NCI-H2029 (cell line): ENCODE results near the gene KRTAP3-1.
"Not testable (repeated sequence)": the region's sequence is repeated elsewhere in the genome, so short reads cannot be mapped to it uniquely, and the experiment has no call there.

Experiments used
- DNase-seq: peaks from one replicate; lab custom pipeline; 2025; lab: John Stamatoyannopoulos, UW

KRTAP3-1 gene

DNA sequence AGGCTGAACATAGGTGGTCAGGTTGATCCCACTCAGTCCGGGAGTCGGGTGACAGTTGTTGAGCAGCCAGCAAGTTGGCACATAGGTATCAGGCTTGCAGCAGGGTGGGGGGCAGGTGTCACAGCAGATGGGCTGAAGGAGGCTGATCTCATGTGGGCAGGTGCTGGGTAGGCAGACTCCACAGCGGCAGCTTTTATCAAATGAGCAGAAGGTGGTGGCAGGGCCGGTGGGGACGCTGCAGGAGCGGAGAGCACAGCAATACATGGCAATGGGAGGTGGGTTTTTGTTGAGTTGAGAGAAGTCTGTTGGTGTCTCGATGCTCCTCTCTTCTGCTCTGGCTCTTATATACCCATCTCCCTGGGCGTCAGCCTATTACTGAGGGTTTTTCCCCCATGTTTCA lies at the start of gene KRTAP3-1:
Gene KRTAP3-1, minus strand, starts transcription at position 318 of the 400 bp plus-strand sequence. Its CDS starts 54 bp downstream, at position 264.
- DNase-seq = peak; percentile 85

DNA sequence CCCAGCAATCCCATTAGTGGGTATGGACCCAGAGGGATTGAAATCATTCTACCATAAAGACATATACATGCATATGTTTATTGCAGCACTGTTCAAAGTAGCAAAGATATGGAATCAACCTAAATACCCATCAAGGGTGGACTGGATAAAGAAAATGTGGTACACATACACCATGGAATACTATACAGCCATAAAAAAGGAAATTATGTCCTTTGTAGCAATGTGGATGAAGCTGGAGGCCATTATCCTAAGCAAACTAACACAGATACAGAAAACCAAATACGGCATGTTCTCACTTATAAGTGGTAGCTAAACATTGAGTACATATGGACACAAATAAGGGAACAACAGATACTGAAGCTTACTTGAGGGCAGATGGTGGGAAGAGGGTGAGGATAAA lies 48.6 kb upstream of the KRTAP3-1 start:
- DNase-seq = no peak

DNA sequence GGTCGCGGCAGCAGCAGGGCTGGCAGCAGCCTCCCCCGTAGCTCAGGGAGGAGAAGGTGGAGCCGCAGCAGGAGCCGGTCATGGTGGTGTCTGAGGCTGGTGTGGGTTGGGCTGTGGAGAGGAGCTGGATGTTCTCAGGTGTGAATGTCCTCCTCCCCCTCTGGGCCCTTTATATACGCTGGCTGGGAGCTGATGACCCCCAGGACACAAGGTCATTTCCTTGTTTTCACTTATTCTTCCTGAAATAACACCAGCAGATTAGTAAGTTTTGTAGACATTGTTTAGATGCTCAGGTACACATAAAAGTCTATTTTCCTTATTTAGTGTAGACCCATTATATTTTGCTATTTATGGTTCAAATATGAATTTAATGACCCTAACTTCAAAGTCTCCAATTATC lies 46.2 kb upstream of the KRTAP3-1 start, which contains the start of gene KRTAP2-2:
Gene KRTAP2-2, minus strand, starts transcription at position 101 of the 400 bp plus-strand sequence. Its CDS starts 19 bp downstream, at position 82.
- DNase-seq = not testable (repeated sequence)

DNA sequence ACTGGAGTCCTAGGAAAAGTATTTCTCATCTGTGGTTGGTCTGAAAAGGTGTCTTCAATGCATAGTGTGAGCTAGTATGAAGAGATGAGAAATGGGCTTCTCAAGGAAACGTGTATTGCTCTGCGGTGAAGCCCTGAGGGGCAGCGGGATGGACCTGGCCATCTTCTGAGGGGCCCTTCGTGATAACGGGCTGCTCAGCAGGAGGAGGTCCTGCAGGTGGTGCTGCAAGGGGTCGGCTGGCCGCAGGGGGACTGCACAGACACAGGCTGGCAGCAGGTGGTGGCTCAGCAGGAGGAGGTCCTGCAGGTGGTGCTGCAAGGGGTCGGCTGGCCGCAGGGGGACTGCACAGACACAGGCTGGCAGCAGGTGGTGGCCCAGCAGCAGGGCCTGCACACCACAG lies 45.6 kb upstream of the KRTAP3-1 start:
- DNase-seq = not testable (repeated sequence)

DNA sequence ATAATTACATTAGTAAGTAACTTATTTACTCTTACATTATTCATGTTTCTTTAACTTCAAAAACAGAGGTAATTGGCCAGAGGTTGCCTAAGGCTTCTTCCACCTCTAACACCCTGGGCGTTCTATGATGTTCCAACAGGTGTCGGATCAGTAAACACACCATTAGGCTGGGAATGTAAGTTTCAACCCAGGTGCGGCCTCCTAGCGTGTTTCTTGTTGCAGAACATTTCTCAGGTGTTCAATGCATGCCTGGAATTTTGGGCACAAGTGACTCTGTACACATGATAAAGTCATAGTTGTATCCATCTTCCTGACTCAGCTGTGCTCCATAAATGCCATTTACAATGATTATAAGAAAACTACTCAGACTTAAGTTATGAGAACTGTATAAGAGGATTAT lies 45.1 kb upstream of the KRTAP3-1 start:
- DNase-seq = no peak

DNA sequence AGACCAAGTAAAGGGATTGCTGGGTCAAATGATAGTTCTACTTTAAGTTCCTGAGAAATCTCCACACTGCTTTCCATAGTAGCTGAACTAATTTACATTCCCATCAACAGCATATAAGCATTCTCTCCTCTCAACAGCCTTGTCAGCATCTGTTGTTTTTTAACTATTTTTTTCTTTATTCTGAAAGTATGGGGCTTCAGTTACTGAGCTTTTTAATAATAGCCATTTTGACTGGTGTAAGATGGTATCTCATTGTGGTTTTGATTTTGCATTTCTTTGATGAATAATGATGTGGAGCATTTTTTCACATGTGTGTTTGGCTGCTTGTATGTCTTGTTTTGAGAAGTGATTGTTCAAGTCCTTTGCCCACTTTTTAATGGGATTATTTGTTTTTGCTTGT lies 43.6 kb upstream of the KRTAP3-1 start:
- no peak for DNase-seq

DNA sequence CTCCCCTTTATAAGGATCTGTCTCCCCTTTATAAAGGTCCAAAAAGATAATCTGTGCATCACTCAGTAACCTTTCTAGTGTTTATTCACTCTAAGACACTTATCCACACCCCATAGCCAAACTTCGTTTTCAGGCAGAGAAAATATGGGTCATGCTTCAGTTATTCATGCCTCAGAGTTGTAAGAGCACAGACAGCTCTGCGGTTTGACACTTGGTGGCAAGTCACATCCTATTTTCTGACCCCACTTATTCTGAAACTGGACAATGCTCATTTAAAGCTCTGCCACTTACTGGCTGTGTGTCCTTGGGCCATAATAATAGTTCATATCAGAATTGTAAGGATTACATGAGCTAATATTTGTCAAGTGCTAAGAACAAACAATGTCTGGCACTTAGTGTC lies 40.2 kb upstream of the KRTAP3-1 start:
- no peak for DNase-seq

DNA sequence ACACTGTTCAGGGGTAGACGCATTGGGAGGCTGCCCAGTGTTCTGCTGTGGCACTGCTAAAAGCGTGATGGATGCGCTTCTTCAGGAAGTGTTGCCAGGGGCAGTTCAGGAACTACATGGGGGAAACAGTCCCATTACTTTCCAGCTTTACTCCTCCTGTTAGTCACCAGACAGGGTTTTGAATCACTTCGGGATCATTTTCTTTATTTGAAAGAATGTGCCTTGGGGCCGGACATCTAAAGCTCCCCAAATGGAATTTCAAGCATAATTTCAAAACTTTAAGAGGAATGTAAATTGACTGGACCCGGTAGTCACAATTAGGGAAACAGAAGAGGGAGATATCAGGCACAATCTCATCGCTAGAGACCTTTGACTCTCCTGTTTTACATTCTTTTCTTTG lies 39.5 kb upstream of the KRTAP3-1 start:
- DNase-seq = no peak

DNA sequence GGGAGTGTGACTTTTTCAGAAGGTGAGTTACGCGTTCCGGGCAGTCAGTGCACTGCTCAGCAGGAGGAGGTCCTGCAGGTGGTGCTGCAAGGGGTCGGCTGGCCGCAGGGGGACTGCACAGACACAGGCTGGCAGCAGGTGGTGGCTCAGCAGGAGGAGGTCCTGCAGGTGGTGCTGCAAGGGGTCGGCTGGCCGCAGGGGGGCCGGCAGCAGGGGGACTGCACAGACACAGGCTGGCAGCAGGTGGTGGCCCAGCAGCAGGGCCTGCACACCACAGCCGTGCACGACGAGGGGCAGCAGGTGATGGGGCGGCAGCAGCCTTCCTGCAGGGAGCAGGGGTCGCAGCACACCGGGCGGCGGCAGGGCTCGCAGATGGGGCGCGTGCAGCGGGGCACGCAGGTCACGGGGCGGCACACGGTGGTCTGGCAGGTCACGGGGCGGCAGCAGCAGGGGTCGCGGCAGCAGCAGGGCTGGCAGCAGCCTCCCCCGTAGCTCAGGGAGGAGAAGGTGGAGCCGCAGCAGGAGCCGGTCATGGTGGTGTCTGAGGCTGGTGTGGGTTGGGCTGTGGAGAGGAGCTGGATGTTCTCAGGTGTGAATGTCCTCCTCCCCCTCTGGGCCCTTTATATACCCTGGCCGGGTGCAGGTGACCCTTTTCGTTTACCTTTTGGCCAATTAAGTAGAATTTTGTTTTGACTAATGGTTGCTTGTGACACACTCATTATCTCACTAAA lies 38.0 kb upstream of the KRTAP3-1 start, which contains the start of gene KRTAP2-1:
Gene KRTAP2-1, minus strand, starts transcription at position 582 of the 731 bp plus-strand sequence. Its CDS starts 49 bp downstream, at position 533.
- not testable (repeated sequence) for DNase-seq

DNA sequence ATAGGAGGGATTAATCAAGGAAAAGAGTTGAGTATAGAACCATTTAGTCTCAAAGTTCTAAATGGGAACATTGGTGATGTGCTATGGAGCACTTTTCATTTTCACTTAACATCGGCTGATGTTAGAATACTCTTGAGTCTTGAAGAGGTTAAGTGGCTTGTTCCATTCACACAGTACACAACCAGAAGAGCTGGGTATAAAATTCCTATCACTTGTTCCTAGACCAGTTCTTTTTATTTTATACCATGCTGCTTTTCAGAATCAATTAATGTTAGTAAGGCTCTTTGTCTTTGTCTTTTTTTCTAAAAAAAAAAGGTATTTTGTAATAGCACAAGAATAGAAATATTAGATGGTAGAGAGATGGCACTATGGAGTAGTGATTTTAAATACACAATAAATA lies 34.0 kb upstream of the KRTAP3-1 start:
- DNase-seq = no peak

DNA sequence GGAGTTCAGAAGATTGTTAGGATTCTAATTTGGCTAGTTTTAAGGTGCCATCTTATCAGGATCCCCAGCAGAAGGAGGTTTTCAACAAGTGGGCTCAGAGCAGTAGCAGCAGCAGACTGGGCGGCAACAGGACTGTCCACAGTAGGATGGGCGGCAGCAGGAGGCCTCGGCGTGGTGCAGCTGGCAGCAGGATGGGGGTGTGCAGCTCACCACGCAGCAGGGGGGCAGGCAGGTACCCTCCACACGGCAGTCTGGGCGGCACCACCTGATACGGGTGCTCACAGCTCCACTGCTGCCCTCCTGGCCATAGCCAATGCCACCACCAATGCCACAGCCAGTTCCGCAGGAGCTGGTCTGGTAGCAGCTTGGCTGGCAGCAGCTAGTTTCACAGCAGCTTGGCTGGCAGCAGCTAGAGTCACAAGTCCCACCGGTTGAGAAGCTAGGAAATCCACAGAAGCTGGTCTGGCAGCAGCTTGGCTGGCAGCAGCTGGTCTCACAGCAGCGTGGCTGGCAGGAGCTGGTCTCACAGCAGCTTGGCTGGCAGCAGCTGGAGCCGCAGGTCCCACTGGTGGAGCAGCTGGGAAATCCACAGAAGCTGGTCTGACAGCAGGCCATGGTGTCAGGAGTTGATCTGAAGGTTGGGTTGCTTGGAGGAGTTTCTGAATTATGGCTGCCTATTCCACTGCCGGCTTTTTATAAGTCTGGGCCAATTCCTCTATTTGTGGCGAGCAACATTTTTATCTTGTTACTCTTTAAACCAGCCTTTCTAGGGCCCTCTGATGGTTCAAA lies 32.0 kb upstream of the KRTAP3-1 start, which contains the start of gene KRTAP1-1:
Gene KRTAP1-1, minus strand, starts transcription at position 668 of the 789 bp plus-strand sequence. Its CDS starts 53 bp downstream, at position 615.
- DNase-seq = peak; percentile 64

DNA sequence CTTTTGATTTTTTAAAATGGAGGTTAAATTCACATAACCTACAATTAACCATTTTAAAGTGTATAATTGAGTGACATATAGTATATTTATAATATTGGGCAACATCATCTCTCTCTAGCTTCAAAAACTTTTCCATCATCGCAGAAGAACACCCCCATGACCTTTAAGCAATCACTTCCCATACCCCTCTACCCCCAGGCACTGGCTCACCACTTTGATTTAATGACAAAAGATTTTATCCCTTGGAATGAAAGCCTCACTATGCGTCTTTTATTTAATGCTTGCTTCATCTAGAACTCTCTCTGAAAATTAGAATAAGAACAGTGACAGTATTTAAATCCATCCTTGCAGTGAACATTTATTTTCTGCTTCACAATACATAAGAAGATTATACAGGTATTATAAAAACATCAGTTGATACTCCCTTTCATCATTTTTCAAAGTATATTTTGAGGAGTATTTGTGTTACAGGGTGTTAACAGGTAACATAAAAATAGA lies 29.0 kb upstream of the KRTAP3-1 start:
- no peak for DNase-seq

DNA sequence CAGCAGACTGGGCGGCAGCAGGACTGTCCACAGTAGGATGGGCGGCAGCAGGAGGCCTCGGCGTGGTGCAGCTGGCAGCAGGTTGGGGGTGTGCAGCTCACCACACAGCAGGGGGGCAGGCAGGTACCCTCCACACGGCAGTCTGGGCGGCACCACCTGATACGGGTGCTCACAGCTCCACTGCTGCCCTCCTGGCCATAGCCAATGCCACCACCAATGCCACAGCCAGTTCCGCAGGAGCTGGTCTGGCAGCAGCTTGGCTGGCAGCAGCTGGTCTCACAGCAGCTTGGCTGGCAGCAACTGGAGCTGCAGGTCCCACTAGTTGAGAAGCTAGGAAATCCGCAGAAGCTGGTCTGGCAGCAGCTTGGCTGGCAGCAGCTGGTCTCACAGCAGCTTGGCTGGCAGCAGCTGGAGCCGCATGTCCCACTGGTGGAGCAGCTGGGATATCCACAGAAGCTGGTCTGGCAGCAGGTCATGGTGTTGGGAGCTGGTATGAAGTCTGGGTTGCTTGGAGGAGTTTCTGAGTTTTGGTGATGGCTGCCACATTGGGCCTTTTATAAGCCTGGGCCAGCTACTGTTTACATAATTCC lies 25.5 kb upstream of the KRTAP3-1 start, which contains the start of gene KRTAP1-3:
Gene KRTAP1-3, minus strand, starts transcription at position 529 of the 590 bp plus-strand sequence. Its CDS starts 53 bp downstream, at position 476.
- peak; percentile 73 for DNase-seq

DNA sequence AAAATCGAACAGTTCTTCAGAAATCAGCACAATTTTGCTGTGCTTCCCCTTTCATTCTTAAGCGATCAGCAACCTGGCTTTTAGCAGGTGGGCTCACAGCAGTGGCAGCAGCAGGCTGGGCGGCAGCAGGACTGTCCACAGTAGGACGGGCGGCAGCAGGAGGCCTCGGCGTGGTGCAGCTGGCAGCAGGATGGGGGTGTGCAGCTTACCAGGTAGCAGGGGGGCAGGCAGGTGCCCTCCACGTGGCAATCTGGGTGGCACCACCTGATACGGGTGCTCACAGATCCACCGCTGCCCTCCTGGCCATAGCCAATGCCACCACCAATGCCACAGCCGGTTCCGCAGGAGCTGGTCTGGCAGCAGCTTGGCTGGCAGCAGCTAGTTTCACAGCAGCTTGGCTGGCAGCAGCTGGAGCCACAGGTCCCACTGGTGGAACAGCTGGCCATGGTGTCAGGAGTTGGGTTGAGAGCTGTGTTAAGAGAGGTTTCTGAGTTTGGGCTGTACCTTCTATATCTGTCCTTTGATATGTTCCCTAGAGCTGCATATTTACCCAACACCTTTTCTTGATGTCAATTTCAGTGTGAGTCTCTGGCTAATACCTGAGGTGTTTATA lies 20.8 kb upstream of the KRTAP3-1 start, which contains the start of gene KRTAP1-4:
Gene KRTAP1-4, minus strand, starts transcription at position 563 of the 613 bp plus-strand sequence. Its CDS starts 117 bp downstream, at position 446.
- peak; percentile 49 for DNase-seq

DNA sequence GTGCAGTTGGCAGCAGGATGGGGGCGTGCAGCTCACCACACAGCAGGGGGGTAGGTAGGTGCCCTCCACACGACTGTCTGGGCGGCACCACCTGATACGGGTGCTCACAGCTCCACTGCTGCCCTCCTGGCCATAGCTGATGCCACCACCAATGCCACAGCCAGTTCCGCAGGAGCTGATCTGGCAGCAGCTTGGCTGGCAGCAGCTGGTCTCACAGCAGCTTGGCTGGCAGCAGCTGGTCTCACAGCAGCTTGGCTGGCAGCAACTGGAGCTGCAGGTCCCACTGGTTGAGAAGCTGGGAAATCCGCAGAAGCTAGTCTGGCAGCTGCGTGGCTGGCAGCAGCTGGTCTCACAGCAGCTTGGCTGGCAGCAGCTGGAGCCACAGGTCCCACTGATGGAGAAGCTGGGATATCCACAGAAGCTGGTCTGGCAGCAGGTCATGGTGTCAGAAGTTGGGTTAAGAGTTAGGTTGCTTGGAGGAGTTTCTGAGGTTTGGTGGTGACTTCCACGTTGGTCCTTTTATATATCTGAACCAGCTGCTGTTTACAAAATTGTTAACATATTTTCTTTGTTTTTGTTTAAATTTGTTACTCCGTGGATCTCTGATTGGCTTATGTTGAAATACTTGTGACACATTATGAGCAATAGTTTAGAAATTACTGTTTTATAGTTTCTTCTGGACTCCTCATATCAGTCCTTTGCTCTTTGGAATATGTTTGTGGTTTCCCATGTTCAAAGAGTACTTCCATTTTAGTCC lies 18.0 kb upstream of the KRTAP3-1 start, which contains the start of gene KRTAP1-5:
Gene KRTAP1-5, minus strand, starts transcription at position 494 of the 757 bp plus-strand sequence. Its CDS starts 53 bp downstream, at position 441.
- peak; percentile 68 for DNase-seq

DNA sequence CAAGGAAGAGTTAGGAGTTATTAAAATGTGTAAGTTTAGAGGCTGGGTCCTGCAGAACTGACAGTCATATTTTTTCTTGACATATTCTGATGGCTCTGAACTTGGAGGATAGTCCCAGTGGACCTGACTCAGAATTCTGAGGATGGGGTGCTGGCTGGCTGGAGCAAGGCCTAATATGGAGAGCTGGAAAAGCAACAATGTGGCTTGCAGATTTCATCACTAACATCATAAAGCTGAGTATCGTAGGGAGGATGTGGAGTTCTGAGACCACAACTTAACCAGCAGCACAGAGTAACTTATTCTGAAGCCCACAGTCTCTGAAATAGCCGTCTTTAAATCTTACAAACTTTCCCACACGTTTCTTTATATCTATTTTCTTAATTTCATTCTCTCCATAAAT lies 15.8 kb upstream of the KRTAP3-1 start:
- DNase-seq = no peak

DNA sequence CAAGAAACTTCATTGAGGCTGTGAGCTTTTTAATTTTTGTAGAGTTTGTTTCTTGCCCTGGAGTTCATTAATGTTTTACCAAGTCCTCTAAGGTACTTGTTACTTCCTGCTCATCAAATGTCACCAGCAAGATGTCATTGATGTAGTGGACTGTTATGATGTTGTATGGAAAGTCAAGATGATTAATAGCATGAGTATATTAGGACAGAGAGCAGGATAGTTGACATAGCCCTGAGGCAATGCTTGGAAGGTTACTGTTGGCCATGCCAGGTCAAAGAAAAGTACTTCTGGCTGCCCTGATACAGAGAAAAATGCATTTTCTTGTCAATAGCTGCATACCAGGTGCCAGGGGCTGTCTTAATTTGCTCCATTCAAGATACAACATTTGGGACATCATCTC lies 11.4 kb upstream of the KRTAP3-1 start:
- no peak for DNase-seq

DNA sequence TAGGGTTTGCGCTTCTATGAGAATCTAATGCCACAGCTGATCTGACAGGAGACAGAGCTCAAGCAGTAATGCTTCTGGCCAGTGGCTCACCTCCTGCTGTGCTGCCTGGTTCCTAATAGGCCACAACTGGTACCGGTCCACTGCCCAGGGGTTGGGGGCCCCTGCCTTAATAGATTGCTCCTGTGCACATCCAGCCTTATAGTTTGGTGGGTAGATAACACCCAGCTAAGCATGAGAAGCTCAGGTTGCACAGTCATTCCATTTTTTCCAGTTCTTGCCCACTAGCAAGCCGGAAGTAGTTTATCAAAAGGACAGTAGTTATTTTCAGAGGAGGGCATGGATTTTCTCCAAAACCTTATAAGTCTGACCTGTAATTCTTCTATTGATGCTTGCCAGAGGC lies 10.5 kb upstream of the KRTAP3-1 start:
- no peak for DNase-seq

DNA sequence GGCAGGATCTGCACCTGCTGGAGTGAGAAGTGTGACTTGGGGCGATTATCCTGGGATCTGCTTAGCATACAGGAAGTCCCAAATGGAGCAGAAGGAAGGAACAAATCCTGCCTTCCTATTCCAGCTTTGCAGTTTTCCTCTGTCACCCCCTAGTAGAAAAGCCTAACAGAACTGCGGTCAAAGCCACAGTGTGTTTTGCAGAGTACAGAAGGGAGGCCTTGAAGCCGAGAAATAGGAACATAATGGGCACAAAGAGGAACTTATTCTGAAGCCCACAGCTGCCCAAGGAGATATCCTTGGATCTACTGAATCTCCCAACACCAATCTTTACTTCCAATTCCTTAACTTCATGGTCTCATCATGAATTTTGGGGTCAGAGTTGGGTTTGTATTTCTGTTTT lies 9.6 kb upstream of the KRTAP3-1 start:
- DNase-seq = no peak

DNA sequence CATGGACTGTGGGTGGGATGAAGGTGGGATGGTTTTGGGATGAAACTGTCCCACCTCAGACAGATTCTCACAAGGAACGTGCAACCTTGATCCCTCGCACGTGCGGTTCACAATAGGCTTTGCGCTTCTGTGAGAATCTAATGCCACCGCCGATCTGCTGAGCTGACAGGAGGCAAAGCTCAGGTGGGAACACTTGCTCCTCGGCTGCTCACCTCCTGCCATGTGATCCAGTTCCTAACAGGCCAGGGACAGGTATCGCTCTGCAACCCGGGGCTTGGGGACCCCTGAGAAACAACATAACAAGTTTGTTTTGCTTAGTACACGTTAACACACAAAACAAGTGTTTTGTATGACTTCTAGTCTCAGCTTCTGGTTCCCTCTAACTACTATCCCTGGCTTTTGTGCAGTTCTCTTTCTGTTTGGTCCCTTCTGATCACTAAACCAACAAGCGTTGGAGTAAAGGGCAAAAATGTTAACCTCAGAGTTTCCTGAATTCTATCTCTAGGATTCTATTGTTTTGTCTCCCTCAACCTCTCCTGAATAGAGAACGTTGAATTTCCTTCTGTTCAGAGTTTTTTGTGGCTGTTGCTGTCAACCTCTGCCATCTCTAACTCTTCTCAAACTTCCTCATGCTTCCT lies 7.8 kb upstream of the KRTAP3-1 start:
- DNase-seq = no peak
